GM18511 (cell line): ENCODE results near the gene PLPPR3.

Experiments
- ATAC-seq: cut with Tn5 transposase; IDR thresholded peaks from one replicate; pipeline ENCODE4 v1.9.1; 2021; ENCODE audit warnings: mild to moderate bottlenecking, moderate library complexity; ENCODE audit not compliant: unreplicated experiment

The PLPPR3 gene

DNA sequence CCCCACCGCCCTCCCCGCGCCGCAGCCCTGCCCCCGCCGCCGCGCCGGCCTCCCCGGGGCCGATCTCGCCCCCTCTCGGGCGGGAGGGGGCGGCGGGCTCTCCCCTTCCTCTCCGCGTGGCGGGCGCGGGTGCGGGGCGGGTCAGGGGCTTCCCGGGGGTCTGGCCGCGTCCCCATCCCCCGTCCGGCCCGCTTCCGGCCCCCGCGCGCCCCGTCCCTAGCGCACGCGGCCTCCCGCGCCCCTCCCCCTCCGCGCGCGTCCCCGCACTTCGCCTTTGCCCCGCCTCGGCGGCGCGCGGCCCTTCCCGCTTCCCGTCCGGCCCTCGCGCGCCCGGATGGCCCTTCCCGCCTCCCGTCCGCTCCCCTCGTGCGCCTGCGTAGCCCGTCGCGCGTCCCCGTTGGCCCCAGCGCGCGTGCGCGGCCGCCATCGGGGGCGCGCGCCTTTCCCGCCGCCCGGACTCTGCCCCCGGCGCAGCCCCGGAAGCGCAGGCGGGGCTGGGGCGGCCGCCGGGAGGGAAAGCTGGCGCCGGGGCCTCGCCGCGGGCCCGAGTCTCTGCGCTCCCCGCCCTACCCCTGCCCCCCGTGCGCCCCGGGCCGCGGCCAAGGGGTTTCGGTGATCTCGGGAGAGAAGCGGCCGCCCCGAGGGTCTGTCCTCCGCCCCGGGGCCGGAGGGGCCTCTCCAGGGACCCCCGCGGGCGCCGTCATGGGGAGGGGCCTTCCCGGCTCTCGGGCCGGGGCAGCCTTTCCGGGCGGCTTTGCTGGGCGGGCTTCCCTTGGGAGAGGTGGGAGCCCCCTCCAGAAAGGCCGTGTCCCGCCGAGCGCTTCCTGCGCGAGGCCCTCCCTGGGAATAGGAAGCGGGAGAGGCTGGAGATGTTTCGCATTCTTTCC is 24.0 kb downstream of the PLPPR3 start:
- ATAC-seq, result peak; percentile 37

DNA sequence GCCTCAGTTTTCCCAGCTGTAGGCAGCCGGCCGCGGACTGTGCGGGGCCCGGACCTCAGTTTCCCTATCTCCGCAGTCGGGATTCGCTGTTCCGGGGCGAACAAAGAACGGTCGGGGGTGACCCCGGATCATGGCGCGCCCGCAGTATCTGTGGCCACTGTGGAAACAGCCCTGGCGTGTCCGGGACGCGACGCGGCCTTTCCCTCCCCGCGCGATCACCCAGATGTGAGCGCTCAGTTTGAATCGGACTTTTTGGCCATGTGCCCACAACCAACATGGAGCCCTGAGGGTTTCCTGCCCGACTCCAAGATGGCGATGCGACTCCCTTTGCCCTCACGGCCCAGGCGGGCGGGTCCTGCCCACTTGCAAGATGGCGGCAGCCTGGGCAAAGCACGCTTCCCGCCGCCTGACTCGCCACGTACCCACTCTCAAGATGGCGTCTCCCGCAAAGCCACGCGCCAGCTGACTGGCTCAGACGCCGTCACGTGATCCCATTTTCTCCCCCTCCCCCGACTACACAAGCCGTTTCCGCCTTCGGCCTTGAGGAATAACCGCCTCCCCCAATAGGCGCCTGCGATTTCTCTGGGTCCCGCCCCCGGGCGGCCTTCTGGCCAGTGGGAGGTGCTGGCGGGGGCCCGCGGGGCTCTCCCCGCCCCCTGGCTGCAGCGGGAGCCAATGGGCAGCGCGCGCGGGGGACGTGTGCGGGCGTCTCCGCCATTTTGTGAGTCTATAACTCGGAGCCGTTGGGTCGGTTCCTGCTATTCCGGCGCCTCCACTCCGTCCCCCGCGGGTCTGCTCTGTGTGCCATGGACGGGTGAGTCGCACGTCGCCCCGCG is 24.8 kb downstream of the PLPPR3 start, which contains the start of gene PTBP1:
TSS of gene PTBP1 (plus strand) at position 761 of the 836 bp plus-strand sequence. CDS start at position 807, 46 bp downstream.
- peak; percentile 81 for ATAC-seq

GRCh38 chr19:795691-796581 is 25.8 kb downstream of the PLPPR3 start:
- no peak for ATAC-seq

GRCh38 chr19:795073-795611 is 26.6 kb downstream of the PLPPR3 start:
- no peak for ATAC-seq

DNA sequence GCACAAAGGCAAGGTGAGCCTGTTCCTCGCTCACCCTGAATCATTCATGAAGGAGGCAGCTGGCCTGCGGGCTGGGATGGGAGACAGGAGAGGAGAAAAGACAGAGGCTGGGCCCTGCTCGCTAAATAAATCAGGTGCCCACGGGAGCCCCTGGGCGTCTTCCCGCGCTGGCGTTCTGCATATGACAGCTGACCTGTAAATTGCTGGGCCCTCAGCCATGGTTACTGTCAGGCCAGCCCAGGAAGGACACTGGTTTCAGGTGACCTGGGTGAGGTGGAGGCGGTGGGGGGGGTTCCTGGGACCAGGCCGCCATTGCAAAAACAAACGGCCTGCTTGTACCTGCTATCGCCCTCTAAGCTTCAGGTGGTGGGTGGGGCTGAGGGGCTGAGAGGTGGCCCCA is 27.9 kb downstream of the PLPPR3 start:
- no peak for ATAC-seq

- no peak for ATAC-seq
These were observed 29.4 kb downstream of the PLPPR3 start for GRCh38 chr19:792306-792885.

- no peak for ATAC-seq
These were observed 30.0 kb downstream of the PLPPR3 start for GRCh38 chr19:791567-792305.

DNA sequence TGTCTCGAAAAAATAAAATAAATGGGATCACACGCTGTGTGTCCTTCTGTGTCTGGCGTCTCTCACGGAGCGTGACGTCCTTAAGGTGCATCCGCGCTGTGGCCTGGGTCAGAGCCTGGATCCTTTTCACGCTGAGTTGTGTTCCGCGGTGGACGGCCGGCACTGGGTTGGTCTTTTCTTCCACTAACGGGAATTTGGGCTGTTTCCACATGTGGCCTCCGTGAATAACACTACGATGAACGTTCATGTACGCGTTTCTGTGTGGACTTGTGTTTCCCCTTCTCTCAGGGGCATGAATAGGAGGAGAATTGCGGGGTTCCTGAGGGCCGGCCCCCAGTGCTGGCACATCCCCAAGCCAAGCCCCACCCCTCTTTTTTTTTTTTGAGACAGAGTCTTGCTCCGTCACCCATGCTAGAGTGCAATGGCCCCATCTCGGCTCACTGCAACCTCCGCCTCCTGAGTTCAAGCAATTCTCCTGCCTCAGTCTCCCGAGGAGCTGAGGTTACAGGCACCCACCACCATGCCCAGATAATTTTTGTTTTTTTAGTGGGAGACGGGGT is 30.7 kb downstream of the PLPPR3 start:
- ATAC-seq, result no peak

DNA sequence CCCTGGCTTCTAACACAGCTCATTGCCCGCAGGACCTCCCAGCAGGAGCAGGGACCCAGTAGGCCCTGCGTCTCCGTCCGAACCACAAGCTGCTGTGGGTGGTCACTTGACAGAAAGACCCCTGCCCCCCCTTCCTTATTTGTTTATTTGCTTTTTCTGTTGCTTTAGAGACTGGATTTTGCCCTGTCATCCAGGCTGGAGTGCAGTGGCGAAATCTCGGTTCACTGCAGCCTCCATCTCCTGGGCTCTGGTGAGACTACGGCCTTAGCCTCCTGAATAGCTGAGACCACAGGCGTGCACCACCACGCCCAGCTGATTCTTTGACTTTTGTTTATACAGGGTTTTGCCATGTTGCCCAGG is 32.1 kb downstream of the PLPPR3 start:
- no peak for ATAC-seq

DNA sequence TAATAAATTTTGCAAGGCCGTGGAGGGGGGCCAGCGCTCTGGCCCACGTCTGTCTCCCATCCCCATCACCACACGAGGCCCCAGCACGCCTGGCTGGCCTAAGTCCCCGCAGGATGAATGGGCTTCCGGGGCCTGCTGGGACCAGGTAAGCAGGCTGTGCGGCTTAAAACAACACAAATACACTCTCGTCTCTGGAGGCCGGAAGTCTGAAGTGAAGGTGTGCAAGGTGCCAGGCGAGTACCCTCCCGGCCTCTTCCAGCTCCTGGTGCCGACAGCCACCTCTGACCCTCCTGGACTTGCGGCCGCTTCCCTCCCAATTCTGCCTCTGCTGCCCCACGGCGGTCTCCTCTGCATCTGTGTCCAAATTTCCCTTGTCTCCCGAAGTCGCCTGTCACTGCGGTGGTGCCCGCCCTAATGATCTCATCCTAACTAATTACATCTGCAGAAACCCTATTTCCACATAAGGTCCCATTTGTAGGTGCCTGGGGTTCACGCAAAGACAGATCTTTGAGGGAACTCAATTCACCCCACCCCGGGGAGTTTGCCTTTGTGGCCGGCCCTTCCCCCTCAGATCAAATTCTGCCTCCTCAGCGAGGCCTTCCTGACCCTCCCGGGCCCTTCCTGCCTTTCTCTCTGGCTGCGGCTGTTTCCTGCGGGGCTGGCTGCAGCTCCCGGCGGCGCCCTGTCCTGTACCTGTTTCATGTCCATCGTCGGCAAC is 32.6 kb downstream of the PLPPR3 start:
- ATAC-seq, result no peak

GRCh38 chr19:788686-788982 is 33.1 kb downstream of the PLPPR3 start:
- ATAC-seq, result no peak

DNA sequence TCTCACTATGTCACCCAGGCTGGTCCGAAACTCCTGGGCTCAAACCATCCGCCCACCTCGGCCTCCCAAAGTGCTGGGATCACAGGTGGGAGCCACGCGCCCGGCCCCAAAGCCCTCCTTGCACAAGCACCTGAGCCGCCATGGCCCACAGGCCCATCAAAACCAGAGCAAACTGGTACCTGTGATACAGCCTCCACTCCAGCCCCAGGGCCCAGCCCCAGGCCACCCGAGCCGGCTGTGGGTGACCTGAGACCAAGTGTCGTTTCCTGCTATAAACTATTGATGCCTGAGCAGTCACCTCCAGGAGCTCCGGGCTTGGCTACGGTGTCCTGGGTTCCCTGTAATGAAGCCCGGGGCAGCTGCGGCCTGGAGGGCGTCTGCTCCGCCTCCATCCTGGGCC is 34.2 kb downstream of the PLPPR3 start:
- ATAC-seq, result no peak

GRCh38 chr19:784541-784940 is 37.2 kb downstream of the PLPPR3 start:
- no peak for ATAC-seq

- no peak for ATAC-seq
These were observed 38.7 kb downstream of the PLPPR3 start for GRCh38 chr19:782878-783668.

GRCh38 chr19:782185-782877 is 39.4 kb downstream of the PLPPR3 start:
- ATAC-seq, result no peak

DNA sequence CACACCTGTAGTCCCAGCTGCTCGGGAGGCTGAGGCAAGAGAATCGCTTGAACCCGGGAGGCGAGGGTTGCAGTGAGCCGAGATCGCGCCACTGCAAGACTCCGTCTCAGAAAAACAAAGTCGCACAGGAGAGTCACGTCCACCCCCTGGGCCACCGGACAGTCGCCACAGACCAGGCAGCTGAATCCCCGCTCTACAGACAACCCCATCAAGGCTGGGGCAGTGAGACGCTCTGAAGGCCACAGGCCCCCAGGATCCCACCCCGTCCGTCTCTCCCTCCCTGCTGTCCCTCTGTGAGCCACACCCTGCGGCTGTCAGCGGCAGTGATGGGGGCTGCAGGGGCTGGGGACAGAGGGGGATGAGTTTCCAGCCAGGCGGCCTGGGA is 40.0 kb downstream of the PLPPR3 start:
- ATAC-seq, result no peak

DNA sequence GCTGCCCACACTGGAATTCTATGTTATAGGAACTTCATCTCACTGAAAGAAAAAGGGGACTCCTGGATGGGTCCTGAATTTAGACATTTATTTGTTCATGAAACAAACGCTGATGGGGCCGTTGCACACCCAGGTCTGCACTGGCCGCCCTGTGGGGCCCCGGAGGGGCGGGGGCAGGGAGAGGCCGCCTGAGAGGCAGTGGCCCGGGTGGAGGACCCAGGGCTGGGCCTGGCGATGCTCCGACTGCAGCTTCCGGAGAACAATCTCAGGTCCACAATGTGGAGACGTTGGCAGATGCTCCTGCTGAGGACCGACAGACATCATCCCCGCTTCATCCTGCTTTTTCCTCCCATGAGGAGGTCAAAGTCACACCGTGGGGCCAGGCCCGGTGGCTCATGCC is 40.8 kb downstream of the PLPPR3 start:
- ATAC-seq, result no peak
